ENCODE data around the gene ADARB2. TPM values are rescaled to one million over a fixed set of nuclear protein-coding genes. Genes with fewer than 3 reads are reported as not detected.

The ADARB2 gene
- total and polyA plus RNA-seq, 10 of the 15 experiments (the other 5 are each of a cell fraction or from before 2014, with no cell fraction given), result 0.02 to 4.1 (median 0.76) TPM

DNA sequence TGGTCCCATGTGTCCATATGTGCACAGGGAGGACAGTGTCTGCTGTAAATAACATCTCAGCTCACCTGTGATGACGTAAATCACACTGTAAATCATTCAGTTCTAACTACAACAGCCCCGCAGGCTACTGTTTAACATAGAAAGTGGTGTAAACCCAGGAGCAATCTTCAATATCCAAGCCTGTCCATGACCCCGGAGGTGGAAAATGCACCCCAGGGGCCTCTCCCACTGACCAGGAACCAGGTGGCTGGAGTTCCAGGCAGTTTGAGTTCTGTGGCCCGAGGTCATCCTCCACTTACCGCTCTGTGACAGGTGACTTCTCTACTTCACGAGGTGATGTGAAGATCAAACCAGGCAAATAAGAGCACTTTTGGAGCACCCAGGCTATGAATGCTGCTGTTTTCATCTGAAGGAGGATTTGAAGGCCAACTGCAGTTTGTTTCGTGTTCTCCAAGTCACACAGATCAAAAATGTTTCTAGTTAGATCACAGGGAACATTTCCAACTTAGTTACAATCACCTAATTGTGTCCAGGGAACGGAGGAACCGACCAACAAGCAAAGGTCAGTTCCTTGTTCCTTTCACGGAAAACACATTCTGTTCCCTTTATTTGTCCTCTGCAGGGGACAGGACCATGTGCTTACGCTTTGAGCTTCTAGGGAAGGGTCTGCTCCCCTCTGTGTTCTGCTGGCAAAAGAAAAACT is 549.3 kb downstream of the ADARB2 start:
- POLR2A ChIA-PET, result no interaction called here
- ATAC-seq (no peak), FAIRE-seq (no peak), DNase-seq (ENCODE audit: low read depth, low spot score) (no peak)
- Histone ChIP-seq H3K4me1 (ENCODE audit: control insufficient read depth, insufficient read depth, low read length) (no peaks in the 10 kb centered on the region), H2AFZ (ENCODE audit: control insufficient read depth, low read depth, low read length) (no peak overlapping the region), H3K9me3 (replicated peaks; ENCODE audit: control insufficient read depth, insufficient read depth, low read length) (no peaks in the 10 kb centered on the region), H3K4me3 (no peak overlapping the region), H3K4me2 (ENCODE audit: control insufficient read depth, insufficient read depth) (no peak overlapping the region), H3K9ac (ENCODE audit: control insufficient read depth, insufficient read depth, low read length) (no peak overlapping the region), H4K20me1 (ENCODE audit: control insufficient read depth, insufficient read depth) (no peaks in the 10 kb centered on the region), H3K27ac (ENCODE audit: control insufficient read depth, insufficient read depth) (no peak overlapping the region), H3K36me3 (ENCODE audit: control insufficient read depth in 2 of 2, insufficient read depth in 2 of 2, low read length in 1 of 2) (no peaks in the 10 kb centered on the region), H3K27me3 (replicated peaks in 1 of 2; ENCODE audit: control insufficient read depth in 2 of 2, insufficient read depth in 2 of 2, low read length in 1 of 2) (peaks cover 0 to 2% of the 10 kb centered on the region in 2 experiments; a peak in 3 of 4 replicates), H3K79me2 (ENCODE audit: control insufficient read depth, insufficient read depth, low read length) (no peaks in the 10 kb centered on the region)
- CTCF ChIA-PET, result no interaction called here
- BruUV-seq (replicated peaks), result no TSS peak
- SMC1A ChIA-PET (ENCODE audit: uncharacterized antibody, unreplicated experiment), result interaction anchor here (0.6 kb wide), 1 partner anchor 77 kb away, joined by 3 read pairs; no protein-coding TSS in a partner anchor
- RAD21 ChIA-PET (ENCODE audit: unreplicated experiment), result no interaction called here
- in situ Hi-C loops (cut with MboI), result no loop called here
- TF ChIP-seq, protein P1, sequence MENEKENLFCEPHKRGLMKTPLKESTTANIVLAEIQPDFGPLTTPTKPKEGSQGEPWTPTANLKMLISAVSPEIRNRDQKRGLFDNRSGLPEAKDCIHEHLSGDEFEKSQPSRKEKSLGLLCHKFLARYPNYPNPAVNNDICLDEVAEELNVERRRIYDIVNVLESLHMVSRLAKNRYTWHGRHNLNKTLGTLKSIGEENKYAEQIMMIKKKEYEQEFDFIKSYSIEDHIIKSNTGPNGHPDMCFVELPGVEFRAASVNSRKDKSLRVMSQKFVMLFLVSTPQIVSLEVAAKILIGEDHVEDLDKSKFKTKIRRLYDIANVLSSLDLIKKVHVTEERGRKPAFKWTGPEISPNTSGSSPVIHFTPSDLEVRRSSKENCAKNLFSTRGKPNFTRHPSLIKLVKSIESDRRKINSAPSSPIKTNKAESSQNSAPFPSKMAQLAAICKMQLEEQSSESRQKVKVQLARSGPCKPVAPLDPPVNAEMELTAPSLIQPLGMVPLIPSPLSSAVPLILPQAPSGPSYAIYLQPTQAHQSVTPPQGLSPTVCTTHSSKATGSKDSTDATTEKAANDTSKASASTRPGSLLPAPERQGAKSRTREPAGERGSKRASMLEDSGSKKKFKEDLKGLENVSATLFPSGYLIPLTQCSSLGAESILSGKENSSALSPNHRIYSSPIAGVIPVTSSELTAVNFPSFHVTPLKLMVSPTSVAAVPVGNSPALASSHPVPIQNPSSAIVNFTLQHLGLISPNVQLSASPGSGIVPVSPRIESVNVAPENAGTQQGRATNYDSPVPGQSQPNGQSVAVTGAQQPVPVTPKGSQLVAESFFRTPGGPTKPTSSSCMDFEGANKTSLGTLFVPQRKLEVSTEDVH (IDR thresholded peaks at IDR 0.05; ENCODE audit: low read depth, partially characterized antibody), result no peak
- no peak for TF ChIP-seq HDGF (IDR thresholded peaks at IDR 0.05)
- TF ChIP-seq KDM1A (IDR thresholded peaks at IDR 0.05; ENCODE audit: borderline replicate concordance), result no peak
- no peak for TF ChIP-seq HCFC1 (IDR thresholded peaks at IDR 0.05; ENCODE audit: low read length)
- TF ChIP-seq ZNF384 (IDR thresholded peaks at IDR 0.05; ENCODE audit: borderline replicate concordance, low read depth, low read length), result no peak
- TF ChIP-seq CHD2 (IDR thresholded peaks at IDR 0.05; ENCODE audit: borderline replicate concordance, low read depth, low read length), result no peak
- TF ChIP-seq YY1 (IDR thresholded peaks at IDR 0.05; ENCODE audit: low read depth, low read length), result no peak
- TF ChIP-seq MTA3 (IDR thresholded peaks at IDR 0.05; ENCODE audit: borderline replicate concordance, low read length), result no peak
- TF ChIP-seq, protein P2, sequence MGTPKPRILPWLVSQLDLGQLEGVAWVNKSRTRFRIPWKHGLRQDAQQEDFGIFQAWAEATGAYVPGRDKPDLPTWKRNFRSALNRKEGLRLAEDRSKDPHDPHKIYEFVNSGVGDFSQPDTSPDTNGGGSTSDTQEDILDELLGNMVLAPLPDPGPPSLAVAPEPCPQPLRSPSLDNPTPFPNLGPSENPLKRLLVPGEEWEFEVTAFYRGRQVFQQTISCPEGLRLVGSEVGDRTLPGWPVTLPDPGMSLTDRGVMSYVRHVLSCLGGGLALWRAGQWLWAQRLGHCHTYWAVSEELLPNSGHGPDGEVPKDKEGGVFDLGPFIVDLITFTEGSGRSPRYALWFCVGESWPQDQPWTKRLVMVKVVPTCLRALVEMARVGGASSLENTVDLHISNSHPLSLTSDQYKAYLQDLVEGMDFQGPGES (IDR thresholded peaks at IDR 0.05), result no peak
- no peak for TF ChIP-seq SUPT20H (IDR thresholded peaks at IDR 0.05; ENCODE audit: borderline replicate concordance, control insufficient read depth, low read depth, low read length)
- TF ChIP-seq, protein P3, sequence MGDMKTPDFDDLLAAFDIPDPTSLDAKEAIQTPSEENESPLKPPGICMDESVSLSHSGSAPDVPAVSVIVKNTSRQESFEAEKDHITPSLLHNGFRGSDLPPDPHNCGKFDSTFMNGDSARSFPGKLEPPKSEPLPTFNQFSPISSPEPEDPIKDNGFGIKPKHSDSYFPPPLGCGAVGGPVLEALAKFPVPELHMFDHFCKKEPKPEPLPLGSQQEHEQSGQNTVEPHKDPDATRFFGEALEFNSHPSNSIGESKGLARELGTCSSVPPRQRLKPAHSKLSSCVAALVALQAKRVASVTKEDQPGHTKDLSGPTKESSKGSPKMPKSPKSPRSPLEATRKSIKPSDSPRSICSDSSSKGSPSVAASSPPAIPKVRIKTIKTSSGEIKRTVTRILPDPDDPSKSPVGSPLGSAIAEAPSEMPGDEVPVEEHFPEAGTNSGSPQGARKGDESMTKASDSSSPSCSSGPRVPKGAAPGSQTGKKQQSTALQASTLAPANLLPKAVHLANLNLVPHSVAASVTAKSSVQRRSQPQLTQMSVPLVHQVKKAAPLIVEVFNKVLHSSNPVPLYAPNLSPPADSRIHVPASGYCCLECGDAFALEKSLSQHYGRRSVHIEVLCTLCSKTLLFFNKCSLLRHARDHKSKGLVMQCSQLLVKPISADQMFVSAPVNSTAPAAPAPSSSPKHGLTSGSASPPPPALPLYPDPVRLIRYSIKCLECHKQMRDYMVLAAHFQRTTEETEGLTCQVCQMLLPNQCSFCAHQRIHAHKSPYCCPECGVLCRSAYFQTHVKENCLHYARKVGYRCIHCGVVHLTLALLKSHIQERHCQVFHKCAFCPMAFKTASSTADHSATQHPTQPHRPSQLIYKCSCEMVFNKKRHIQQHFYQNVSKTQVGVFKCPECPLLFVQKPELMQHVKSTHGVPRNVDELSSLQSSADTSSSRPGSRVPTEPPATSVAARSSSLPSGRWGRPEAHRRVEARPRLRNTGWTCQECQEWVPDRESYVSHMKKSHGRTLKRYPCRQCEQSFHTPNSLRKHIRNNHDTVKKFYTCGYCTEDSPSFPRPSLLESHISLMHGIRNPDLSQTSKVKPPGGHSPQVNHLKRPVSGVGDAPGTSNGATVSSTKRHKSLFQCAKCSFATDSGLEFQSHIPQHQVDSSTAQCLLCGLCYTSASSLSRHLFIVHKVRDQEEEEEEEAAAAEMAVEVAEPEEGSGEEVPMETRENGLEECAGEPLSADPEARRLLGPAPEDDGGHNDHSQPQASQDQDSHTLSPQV (IDR thresholded peaks at IDR 0.05), result no peak
- no peak for TF ChIP-seq CBFB (IDR thresholded peaks at IDR 0.05; ENCODE audit: low read depth)
- TF ChIP-seq SUZ12 (IDR thresholded peaks at IDR 0.05; ENCODE audit: unreplicated experiment), result no peak
- no peak for TF ChIP-seq MEF2B (IDR thresholded peaks at IDR 0.05; ENCODE audit: partially characterized antibody, poor library complexity, severe bottlenecking)
- 42% methylated on average over 11 of the region's 11 CpGs for WGBS (ENCODE audit: insufficient coverage, insufficient replicate concordance, low lambda C conversion rate, missing lambda C conversion rate)
- intact Hi-C loops (cut with micrococcal nuclease; ENCODE audit: unreplicated experiment), result no loop called here

All from GM12878 (cell line).